Astrocyte (in vitro differentiated cells and primary cell): ENCODE measurements around the gene MYO3B. TPM values are rescaled to one million over a fixed set of nuclear protein-coding genes. Genes with fewer than 3 reads are reported as not detected.

Experiments
- DNase-seq: peaks from one replicate; pipeline ENCODE4 v3.0.0-alpha.2; 2010; ENCODE audit warnings: low read depth
- FAIRE-seq: peaks from 2 replicates; lab custom pipeline; 2011; peaks lifted over from hg19 to GRCh38; lab: Jason Lieb, UNC
- H2AFZ ChIP-seq: 2 replicates; pipeline ENCODE4 v1.6.0; 2012; ENCODE audit warnings: low read depth, low read length, inconsistent platforms
- H3K27ac ChIP-seq: 2 replicates; pipeline ENCODE4 v1.5.1; 2011; ENCODE audit warnings: low read depth, low read length, inconsistent platforms
- H3K27me3 ChIP-seq: 2 replicates; pipeline ENCODE4 v1.6.0; 2011; ENCODE audit warnings: low read length, inconsistent platforms; ENCODE audit not compliant: insufficient read depth
- H3K36me3 ChIP-seq: 2 replicates; pipeline ENCODE4 v1.5.1; 2011; ENCODE audit warnings: low read length, inconsistent platforms; ENCODE audit not compliant: insufficient read depth
- H3K4me1 ChIP-seq: 2 replicates; pipeline ENCODE4 v1.5.1; 2011; ENCODE audit warnings: low read length, inconsistent platforms; ENCODE audit not compliant: insufficient read depth
- H3K4me2 ChIP-seq: 2 replicates; pipeline ENCODE4 v1.6.0; 2012; ENCODE audit warnings: low read length, inconsistent platforms
- H3K4me3 ChIP-seq: 2 replicates; pipeline ENCODE4 v1.5.1; 2011; ENCODE audit warnings: low read depth, mild to moderate bottlenecking, low read length, inconsistent platforms; ENCODE audit not compliant: insufficient read depth
- H3K79me2 ChIP-seq: 2 replicates; pipeline ENCODE4 v1.6.0; 2012; ENCODE audit warnings: mild to moderate bottlenecking, low read length, inconsistent platforms; ENCODE audit not compliant: insufficient read depth
- H3K9ac ChIP-seq: 2 replicates; pipeline ENCODE4 v1.6.0; 2012; ENCODE audit warnings: mild to moderate bottlenecking, low read length, inconsistent platforms
- H3K9me3 ChIP-seq: 2 replicates; pipeline ENCODE4 v1.5.1; 2012; ENCODE audit warnings: low read depth, mild to moderate bottlenecking, low read length, inconsistent platforms; ENCODE audit not compliant: insufficient read depth
- H4K20me1 ChIP-seq: 2 replicates; pipeline ENCODE4 v1.6.0; 2012; ENCODE audit warnings: low read length, inconsistent platforms; ENCODE audit not compliant: insufficient read depth
- H3K27ac Mint-ChIP-seq: one replicate; pipeline ENCODE4 v1.8.0; 2021; ENCODE audit warnings: mild to moderate bottlenecking, mixed read lengths; ENCODE audit not compliant: unreplicated experiment
- H3K27me3 Mint-ChIP-seq: one replicate; pipeline ENCODE4 v1.8.0; 2021; ENCODE audit warnings: low read depth, mixed read lengths; ENCODE audit not compliant: unreplicated experiment
- H3K36me3 Mint-ChIP-seq: one replicate; pipeline ENCODE4 v1.8.0; 2021; ENCODE audit warnings: low read depth, mixed read lengths; ENCODE audit not compliant: unreplicated experiment
- H3K4me1 Mint-ChIP-seq: one replicate; pipeline ENCODE4 v1.8.0; 2021; ENCODE audit warnings: low read depth, mixed read lengths; ENCODE audit not compliant: unreplicated experiment
- H3K4me3 Mint-ChIP-seq: one replicate; pipeline ENCODE4 v1.8.0; 2021; ENCODE audit warnings: mild to moderate bottlenecking, moderate library complexity, mixed read lengths; ENCODE audit not compliant: unreplicated experiment
- H3K9me3 Mint-ChIP-seq: one replicate; pipeline ENCODE4 v1.8.0; 2021; ENCODE audit warnings: mild to moderate bottlenecking, mixed read lengths; ENCODE audit not compliant: unreplicated experiment
- CTCF ChIP-seq: IDR thresholded peaks from 2 replicates; pipeline ENCODE4 v1.5.1; 2011; ENCODE audit warnings: low read depth, mild to moderate bottlenecking, inconsistent platforms, low read length, moderate library complexity; ENCODE audit not compliant: insufficient read depth
- EZH2 ChIP-seq: IDR thresholded peaks from 2 replicates; pipeline ENCODE4 v1.6.1; 2012; ENCODE audit warnings: mild to moderate bottlenecking, low read length, inconsistent platforms; ENCODE audit not compliant: insufficient read depth
- total RNA-seq: library from RNA; stranded (reverse); gene quantifications from 2 replicates; pipeline ENCODE4 v1.2.1, GENCODE V29; 2021

Gene MYO3B
- total RNA-seq, 1 donor from 2014 or later: not detected

GRCh38 chr2:170647741-170648436 lies 469.9 kb downstream of the MYO3B start:
- no peaks in the 10 kb centered on the region for H3K9me3 Mint-ChIP-seq
- peaks cover 6% of the 10 kb centered on the region for H3K27me3 Mint-ChIP-seq
- Histone ChIP-seq H4K20me1 (no peaks in the 10 kb centered on the region), H2AFZ (no peak overlapping the region), H3K4me1 (no peaks in the 10 kb centered on the region), H3K27me3 (no peaks in the 10 kb centered on the region), H3K79me2 (no peaks in the 10 kb centered on the region), H3K9me3 (no peaks in the 10 kb centered on the region), H3K4me3 (no peak overlapping the region), H3K36me3 (no peaks in the 10 kb centered on the region), H3K27ac (no peak overlapping the region), H3K9ac (no peak overlapping the region), H3K4me2 (no peak overlapping the region)
- H3K4me1 Mint-ChIP-seq: peaks cover 1% of the 10 kb centered on the region
- DNase-seq: no peak
- TF ChIP-seq EZH2 (no peak), CTCF (no peak)
- FAIRE-seq: no peak
- no peaks in the 10 kb centered on the region for H3K36me3 Mint-ChIP-seq
- H3K27ac Mint-ChIP-seq: no peak overlapping the region
- no peak overlapping the region for H3K4me3 Mint-ChIP-seq

- no peak overlapping the region for H3K4me3 Mint-ChIP-seq
Observed at GRCh38 chr2:170651624-170652325, 473.8 kb downstream of the MYO3B start.

More at GRCh38 chr2:170651624-170652325, 473.8 kb downstream of the MYO3B start:
- no peak overlapping the region for H3K9ac ChIP-seq
- no peaks in the 10 kb centered on the region for H3K79me2 ChIP-seq
- Mint-ChIP-seq H3K27me3 (no peaks in the 10 kb centered on the region), H3K4me1 (peaks cover 1% of the 10 kb centered on the region), H3K36me3 (no peaks in the 10 kb centered on the region), H3K27ac (no peak overlapping the region), H3K9me3 (no peaks in the 10 kb centered on the region)
- no peaks in the 10 kb centered on the region for H3K4me1 ChIP-seq
- TF ChIP-seq EZH2 (no peak), CTCF (no peak)
- no peak overlapping the region for H3K4me3 ChIP-seq
- no peak overlapping the region for H2AFZ ChIP-seq
- no peak overlapping the region for H3K27ac ChIP-seq
- H3K9me3 ChIP-seq: no peaks in the 10 kb centered on the region
- DNase-seq (no peak), FAIRE-seq (no peak)
- H4K20me1 ChIP-seq: no peaks in the 10 kb centered on the region
- H3K27me3 ChIP-seq: no peaks in the 10 kb centered on the region
- H3K4me2 ChIP-seq: no peak overlapping the region
- H3K36me3 ChIP-seq: no peaks in the 10 kb centered on the region
